DND-41 (cell line): Measurements from ENCODE around the gene GPN3.

Experiments used
- ATAC-seq: fragments of 200-7000 bp; cut with Tn5 transposase; 3 replicates; pipeline ENCODE4 v1.9.1; 2021; ENCODE audit warnings: low read depth; ENCODE audit not compliant: insufficient read depth
- DNase-seq: peaks from one replicate; pipeline ENCODE4 v3.0.0-alpha.2; 2020
- H2AFZ ChIP-seq: 2 replicates; pipeline ENCODE4 v1.6.0; 2012; ENCODE audit warnings: low read depth, low read length
- H3K27ac ChIP-seq: 2 replicates; pipeline ENCODE4 v1.5.1; 2012; ENCODE audit warnings: low read length, inconsistent platforms
- H3K27me3 ChIP-seq: fragments of 200-600 bp; sonication (generic); 2 replicates; pipeline ENCODE4 v1.6.0; 2012; ENCODE audit warnings: low read length, mild to moderate bottlenecking, inconsistent platforms; ENCODE audit not compliant: insufficient read depth, poor library complexity
- H3K36me3 ChIP-seq: 2 replicates; pipeline ENCODE4 v1.5.1; 2012; ENCODE audit warnings: low read length, inconsistent platforms; ENCODE audit not compliant: insufficient read depth
- H3K4me1 ChIP-seq: 2 replicates; pipeline ENCODE4 v1.5.1; 2012; ENCODE audit warnings: mild to moderate bottlenecking, low read length; ENCODE audit not compliant: insufficient read depth
- H3K4me2 ChIP-seq: 2 replicates; pipeline ENCODE4 v1.6.0; 2012; ENCODE audit warnings: mild to moderate bottlenecking, moderate library complexity, low read length, inconsistent platforms; ENCODE audit not compliant: insufficient read depth
- H3K4me3 ChIP-seq, 2 experiments: fragments of 200-600 bp in 1 of 2; shearing (Covaris generic) in 1 of 2; 2 replicates each; pipeline ENCODE4 v1.5.1; 2012 to 2016; ENCODE audit warnings: inconsistent platforms in 2 of 2, low read length in 2 of 2, mild to moderate bottlenecking in 2 of 2, low read depth in 1 of 2, moderate library complexity in 1 of 2
- H3K79me2 ChIP-seq: 2 replicates; pipeline ENCODE4 v1.6.0; 2012; ENCODE audit warnings: low read length, inconsistent platforms; ENCODE audit not compliant: insufficient read depth
- H3K9ac ChIP-seq: 2 replicates; pipeline ENCODE4 v1.6.0; 2012; ENCODE audit warnings: low read depth, mild to moderate bottlenecking, inconsistent platforms, low read length, moderate library complexity
- H3K9me3 ChIP-seq: 2 replicates; pipeline ENCODE4 v1.5.1; 2012; ENCODE audit warnings: low read length, moderate library complexity, mild to moderate bottlenecking, inconsistent platforms; ENCODE audit not compliant: insufficient read depth, severe bottlenecking
- H4K20me1 ChIP-seq: 2 replicates; pipeline ENCODE4 v1.6.0; 2012; ENCODE audit warnings: low read length; ENCODE audit not compliant: insufficient read depth
- EZH2 ChIP-seq: IDR thresholded peaks from 3 replicates; pipeline ENCODE4 v1.6.1; 2012; ENCODE audit warnings: borderline replicate concordance, low read depth, mild to moderate bottlenecking, moderate library complexity, low read length, inconsistent platforms; ENCODE audit not compliant: severe bottlenecking
- TF ChIP-seq, protein P1 (sequence below): IDR thresholded peaks from 2 replicates; pipeline ENCODE4 v1.5.1; 2012; ENCODE audit warnings: borderline replicate concordance, low read length, moderate library complexity, mild to moderate bottlenecking; ENCODE audit not compliant: poor library complexity, severe bottlenecking; ENCODE audit errors: extremely low read depth

The GPN3 gene

DNA sequence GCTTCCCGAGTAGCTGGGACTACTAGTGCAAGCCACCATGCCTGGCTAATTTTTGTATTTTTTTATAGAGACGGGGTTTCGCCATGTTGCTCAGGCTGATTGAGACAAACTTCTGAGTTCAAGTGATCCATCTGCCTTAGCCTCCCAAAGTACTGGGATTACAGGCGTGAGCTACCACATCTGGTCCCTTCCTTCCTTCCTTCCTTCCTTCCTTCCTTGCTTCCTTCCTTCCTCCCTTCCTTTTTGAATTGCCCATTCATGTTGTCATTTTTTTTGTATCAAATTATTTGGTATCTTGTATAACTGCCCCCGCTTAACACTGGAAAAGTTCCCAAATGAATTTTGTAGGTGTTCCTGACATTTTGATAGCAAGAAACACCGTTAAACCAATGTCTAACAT, 45.8 kb upstream of the GPN3 start:
- TF ChIP-seq EZH2, result no peak
- TF ChIP-seq, protein P1, sequence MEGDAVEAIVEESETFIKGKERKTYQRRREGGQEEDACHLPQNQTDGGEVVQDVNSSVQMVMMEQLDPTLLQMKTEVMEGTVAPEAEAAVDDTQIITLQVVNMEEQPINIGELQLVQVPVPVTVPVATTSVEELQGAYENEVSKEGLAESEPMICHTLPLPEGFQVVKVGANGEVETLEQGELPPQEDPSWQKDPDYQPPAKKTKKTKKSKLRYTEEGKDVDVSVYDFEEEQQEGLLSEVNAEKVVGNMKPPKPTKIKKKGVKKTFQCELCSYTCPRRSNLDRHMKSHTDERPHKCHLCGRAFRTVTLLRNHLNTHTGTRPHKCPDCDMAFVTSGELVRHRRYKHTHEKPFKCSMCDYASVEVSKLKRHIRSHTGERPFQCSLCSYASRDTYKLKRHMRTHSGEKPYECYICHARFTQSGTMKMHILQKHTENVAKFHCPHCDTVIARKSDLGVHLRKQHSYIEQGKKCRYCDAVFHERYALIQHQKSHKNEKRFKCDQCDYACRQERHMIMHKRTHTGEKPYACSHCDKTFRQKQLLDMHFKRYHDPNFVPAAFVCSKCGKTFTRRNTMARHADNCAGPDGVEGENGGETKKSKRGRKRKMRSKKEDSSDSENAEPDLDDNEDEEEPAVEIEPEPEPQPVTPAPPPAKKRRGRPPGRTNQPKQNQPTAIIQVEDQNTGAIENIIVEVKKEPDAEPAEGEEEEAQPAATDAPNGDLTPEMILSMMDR, result no peak
- Histone ChIP-seq H3K27ac (no peak overlapping the region), H3K4me3 (no peak overlapping the region), H3K9me3 (no peaks in the 10 kb centered on the region), H3K27me3 (no peaks in the 10 kb centered on the region), H4K20me1 (no peaks in the 10 kb centered on the region), H3K79me2 (no peaks in the 10 kb centered on the region), H2AFZ (no peak overlapping the region), H3K4me2 (no peak overlapping the region), H3K36me3 (no peaks in the 10 kb centered on the region), H3K4me1 (no peaks in the 10 kb centered on the region), H3K9ac (no peak overlapping the region)
- DNase-seq (no peak), ATAC-seq (no peak)

DNA sequence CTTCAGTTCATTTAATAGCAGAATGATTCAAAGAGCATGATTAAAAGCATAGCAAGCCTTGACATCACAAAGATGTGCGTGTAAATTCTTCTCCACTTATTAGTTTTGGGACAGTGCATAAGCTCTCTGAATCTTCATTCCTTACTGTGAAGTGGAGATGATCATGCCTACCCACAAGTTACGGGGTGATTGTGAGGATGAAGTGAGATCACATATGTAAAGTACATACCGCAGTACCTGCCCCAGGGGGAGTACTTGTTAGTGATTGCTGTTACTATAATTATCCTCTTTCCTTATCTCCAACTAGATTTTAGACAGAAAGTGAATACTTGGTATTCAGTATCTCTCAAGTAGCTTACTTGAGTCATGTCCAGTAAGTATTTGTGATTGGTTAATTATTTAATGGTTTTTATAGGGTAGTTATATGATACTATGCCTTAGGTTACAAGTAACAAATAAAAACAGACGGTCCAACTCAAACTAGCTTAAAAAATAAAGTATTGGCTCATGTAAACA, 40.1 kb upstream of the GPN3 start:
- H3K4me3 ChIP-seq, result no peak overlapping the region
- H4K20me1 ChIP-seq, result no peaks in the 10 kb centered on the region
- no peak overlapping the region for H3K4me2 ChIP-seq
- no peaks in the 10 kb centered on the region for H3K4me1 ChIP-seq
- H3K79me2 ChIP-seq, result no peaks in the 10 kb centered on the region
- H3K27ac ChIP-seq, result no peak overlapping the region
- H3K27me3 ChIP-seq, result no peaks in the 10 kb centered on the region
- DNase-seq, result no peak
- H3K36me3 ChIP-seq, result no peaks in the 10 kb centered on the region
- H2AFZ ChIP-seq, result no peak overlapping the region
- no peak overlapping the region for H3K9ac ChIP-seq
- H3K9me3 ChIP-seq, result no peaks in the 10 kb centered on the region
- ATAC-seq, result no peak
- TF ChIP-seq, protein P1, result no peak
- no peak for TF ChIP-seq EZH2

DNA sequence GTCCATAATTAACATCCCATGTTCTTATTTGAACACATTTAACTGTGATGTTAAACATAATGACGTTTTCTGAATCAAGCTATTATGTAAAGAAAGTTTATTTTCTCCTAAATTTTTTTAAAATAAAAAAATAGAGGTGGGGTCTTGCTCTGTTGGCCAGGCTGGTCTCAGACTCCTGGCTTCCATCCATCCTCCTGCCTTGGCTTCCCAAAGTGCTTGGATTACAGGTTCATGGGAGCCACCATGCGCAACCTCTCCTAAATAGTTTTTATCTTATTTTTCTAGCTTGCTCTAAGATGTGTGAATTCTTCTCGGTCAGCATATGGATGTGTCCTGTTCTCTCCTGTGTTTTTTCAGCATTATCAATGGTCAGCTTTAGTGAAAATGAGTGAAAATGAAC, 37.3 kb upstream of the GPN3 start:
- ATAC-seq (no peak), DNase-seq (no peak)
- Histone ChIP-seq H3K27me3 (no peaks in the 10 kb centered on the region), H4K20me1 (no peaks in the 10 kb centered on the region), H3K9ac (no peak overlapping the region), H3K9me3 (no peaks in the 10 kb centered on the region), H3K36me3 (peaks cover under 1% of the 10 kb centered on the region; the same call in 1 of the 2 replicates), H3K4me3 (no peak overlapping the region), H3K27ac (no peak overlapping the region), H3K79me2 (peaks cover 16% of the 10 kb centered on the region), H2AFZ (no peak overlapping the region), H3K4me2 (no peak overlapping the region), H3K4me1 (peaks cover 18% of the 10 kb centered on the region)
- TF ChIP-seq, protein P1, result no peak
- no peak for TF ChIP-seq EZH2

DNA sequence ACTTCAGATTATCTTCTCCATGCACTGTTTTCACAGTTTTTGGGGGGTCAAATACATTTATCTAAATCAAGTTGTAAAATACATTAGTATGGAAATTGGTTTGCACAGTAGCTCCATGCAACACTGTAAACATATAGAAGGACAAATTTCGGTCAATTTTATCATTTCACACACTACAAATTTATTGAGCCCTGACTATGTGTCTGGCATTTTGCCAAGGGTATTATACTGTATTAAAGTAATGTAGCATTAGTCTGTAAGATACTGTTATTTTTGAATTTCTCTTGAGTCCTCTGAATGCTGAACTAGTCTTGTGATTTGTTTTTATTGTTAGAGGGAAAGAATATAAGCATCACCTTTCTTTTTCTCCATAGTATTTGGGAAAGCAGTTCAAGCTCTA, 35.4 kb upstream of the GPN3 start:
- DNase-seq, result no peak
- H3K9me3 ChIP-seq, result no peaks in the 10 kb centered on the region
- TF ChIP-seq EZH2, result no peak
- TF ChIP-seq, protein P1, result no peak
- no peak overlapping the region for H3K9ac ChIP-seq
- H3K36me3 ChIP-seq, result peaks cover 14% of the 10 kb centered on the region
- no peaks in the 10 kb centered on the region for H4K20me1 ChIP-seq
- no peak overlapping the region for H3K4me2 ChIP-seq
- peaks cover 35% of the 10 kb centered on the region for H3K4me1 ChIP-seq
- H3K27me3 ChIP-seq, result no peaks in the 10 kb centered on the region
- H3K79me2 ChIP-seq, result peaks cover 35% of the 10 kb centered on the region
- no peak for ATAC-seq
- peak overlapping the region; percentile 91; the same call in 1 of the 2 replicates for H2AFZ ChIP-seq
- H3K27ac ChIP-seq, result no peak overlapping the region
- H3K4me3 ChIP-seq, result no peak overlapping the region
